Caki2 (cell line): ENCODE results near the gene ASB7. TPM values are rescaled to one million over a fixed set of nuclear protein-coding genes. Genes with fewer than 3 reads are reported as not detected.
"Not testable (repeated sequence)": the region's sequence is repeated elsewhere in the genome, so short reads cannot be mapped to it uniquely, and the experiment has no call there.

Experiments
- DNase-seq: peaks from one replicate; pipeline ENCODE4 v3.0.0-alpha.2; 2015; ENCODE audit warnings: low read depth
- in situ Hi-C: cut with HindIII; loops from 2 replicates; pipeline ENCODE4 v1.10.0; 2016; ENCODE audit warnings: low sequenced_read_pairs, low pct_unique_long_range_greater_than_20kb, mixed read lengths
- total RNA-seq: library from RNA; depleted of rRNA; stranded (reverse); fragments of >200 nt; shearing (Covaris generic); gene quantifications from 2 replicates; pipeline ENCODE4 v1.2.3, GENCODE V29; 2014; ENCODE audit warnings: low replicate concordance; rRNA removed

The ASB7 gene, protein sequence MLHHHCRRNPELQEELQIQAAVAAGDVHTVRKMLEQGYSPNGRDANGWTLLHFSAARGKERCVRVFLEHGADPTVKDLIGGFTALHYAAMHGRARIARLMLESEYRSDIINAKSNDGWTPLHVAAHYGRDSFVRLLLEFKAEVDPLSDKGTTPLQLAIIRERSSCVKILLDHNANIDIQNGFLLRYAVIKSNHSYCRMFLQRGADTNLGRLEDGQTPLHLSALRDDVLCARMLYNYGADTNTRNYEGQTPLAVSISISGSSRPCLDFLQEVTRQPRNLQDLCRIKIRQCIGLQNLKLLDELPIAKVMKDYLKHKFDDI
- total RNA-seq: 5.0 and 20.2 TPM in 2 replicates

DNA sequence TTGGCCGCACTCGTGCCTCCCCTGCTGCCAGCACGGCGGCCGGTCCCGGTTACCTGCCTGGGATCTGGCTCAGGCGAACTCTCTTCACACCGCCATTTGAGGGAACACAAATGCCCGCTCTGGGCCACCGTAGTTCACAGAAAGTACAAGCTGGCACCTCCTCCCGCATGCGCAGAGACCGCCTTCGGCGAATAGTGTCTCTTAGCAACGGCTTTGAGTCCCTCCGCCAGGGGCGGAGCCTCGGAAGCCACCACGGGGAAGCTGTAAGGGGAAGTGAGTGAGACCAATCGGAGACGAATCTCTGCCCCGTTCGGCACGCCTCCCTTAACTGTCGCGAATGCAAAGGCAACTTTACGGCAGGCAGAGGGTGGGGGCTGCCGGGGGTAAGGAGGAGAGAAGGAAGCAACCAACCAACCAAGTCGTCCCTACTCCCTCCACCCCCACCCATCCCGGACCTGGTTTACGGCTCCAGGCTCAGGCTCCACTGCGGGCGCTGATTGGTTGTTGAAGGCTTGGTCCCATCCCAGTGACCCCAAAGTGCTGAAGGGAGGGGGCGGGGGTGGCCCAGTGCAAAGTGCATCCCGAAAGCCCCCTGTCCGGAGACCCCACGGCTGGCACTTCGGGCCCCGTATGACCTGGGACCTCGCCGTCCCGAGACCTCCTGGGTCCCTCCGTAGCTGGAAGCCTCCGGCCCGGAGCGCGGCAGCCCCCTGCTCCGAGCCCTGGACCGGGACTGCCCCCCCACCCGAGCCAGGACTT lies at the start of gene ASB7, which contains the start of gene LINS1:
Gene ASB7, plus strand, starts transcription at position 526 of the 759 bp plus-strand sequence. CDS start 9,628 bp downstream, outside the sequence.
Gene LINS1, minus strand, starts transcription at position 121 of the 759 bp plus-strand sequence. CDS start 21,342 bp downstream, outside the sequence.
- peak; percentile 100 for DNase-seq
- in situ Hi-C loops: no loop called here

DNA sequence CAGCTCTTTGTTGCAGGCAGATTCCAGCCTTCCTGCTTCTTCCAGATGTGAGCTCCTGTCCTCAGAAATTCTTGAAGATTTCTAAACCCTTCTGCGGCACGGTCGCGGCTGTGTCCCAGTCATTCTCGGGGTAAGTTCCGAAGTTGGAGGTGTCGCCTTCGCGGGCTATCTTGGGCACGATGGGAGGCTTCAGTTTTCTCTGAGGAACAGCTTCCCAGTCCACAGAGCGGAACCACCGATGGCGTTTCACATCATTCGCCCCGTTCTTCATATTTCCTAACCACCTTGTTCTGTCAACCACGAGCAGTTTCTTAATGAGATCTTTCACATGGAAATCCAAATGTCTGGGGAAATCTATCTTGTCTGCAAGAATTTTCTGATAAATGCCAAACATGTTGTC lies 48.9 kb upstream of the ASB7 start:
- DNase-seq: no peak
- in situ Hi-C loops: no loop called here

DNA sequence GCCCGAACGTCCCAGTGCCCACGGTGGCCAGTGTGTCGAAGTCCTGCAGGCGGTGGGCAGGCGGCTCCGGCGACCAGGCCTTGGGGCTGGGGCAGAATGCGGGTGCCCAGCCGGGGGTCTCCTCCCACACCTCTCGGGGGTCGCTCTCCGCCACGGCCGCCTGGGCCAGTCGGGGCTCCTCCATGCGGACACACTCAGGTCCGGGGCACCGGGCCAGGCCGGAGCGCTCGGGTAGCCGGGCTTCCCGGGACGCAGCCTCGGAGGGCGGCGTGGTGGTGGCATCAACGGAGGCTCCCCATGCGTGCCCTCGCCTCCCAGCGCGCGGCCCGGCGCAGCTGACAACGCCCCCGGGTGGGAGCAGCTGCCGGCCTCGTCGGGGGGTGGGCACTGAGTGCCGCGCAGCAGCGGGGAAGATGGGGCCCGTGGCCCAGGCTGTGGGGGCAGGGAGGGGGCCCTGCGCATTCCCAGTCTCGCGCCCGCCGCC lies 43.6 kb upstream of the ASB7 start:
- in situ Hi-C loops: no loop called here
- DNase-seq: no peak

DNA sequence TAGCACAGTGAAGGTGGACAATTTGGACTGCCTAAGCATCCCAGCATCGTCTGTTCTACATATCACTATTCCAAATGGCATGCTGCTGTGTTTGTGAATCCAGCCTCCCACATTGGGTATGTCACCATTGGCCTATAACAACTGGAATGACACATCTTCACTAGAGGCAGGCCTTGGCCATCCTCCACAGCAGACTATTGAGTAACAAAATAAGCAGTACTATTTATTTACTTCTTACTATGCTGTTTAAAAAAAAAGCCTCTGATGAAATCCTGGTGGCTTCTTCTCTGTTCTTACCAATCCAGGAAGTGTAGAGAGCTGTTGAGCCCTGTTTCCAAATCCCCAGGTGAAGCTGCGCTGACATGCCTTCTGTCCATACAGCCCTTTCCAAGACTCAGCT lies 43.1 kb upstream of the ASB7 start:
- in situ Hi-C loops: no loop called here
- no peak for DNase-seq

DNA sequence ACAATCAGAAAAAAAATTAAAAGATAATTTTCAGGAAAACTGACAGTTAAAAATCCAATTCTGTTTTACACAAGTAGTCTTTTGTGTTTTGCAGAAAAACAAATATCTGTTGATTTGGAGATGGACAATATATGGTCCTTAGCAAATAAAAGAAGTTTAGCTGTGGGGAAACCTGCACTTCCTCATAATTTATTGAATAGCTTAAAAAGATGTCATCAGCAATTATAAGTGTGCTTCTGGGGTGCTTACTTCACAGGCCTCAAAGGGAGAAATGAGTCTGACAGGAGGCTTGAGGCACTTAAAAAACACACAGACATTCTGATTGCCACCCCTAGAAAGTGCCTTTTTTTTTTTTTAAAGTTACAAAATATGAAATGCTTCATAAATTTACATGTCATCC lies 42.1 kb upstream of the ASB7 start:
- DNase-seq: no peak
- in situ Hi-C loops: no loop called here

DNA sequence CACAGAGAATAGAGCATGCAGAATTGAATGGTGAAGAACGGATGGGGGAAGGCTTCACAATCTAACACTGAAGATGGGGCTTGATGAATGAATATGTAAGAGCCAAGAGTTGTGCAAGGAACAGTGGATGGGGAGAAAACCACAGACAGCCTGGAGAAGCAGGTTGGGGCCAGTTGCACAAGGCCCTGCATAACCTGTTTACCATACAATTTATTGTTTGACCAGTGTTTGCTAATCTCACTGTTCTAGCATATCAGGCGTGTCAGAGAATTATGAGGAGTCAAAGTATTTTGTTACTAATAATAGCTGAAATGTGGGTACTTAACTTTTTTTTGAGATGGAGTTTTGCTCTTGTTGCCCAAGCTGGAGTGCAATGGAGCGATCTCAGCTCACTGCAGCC lies 36.8 kb upstream of the ASB7 start:
- in situ Hi-C loops: no loop called here

DNA sequence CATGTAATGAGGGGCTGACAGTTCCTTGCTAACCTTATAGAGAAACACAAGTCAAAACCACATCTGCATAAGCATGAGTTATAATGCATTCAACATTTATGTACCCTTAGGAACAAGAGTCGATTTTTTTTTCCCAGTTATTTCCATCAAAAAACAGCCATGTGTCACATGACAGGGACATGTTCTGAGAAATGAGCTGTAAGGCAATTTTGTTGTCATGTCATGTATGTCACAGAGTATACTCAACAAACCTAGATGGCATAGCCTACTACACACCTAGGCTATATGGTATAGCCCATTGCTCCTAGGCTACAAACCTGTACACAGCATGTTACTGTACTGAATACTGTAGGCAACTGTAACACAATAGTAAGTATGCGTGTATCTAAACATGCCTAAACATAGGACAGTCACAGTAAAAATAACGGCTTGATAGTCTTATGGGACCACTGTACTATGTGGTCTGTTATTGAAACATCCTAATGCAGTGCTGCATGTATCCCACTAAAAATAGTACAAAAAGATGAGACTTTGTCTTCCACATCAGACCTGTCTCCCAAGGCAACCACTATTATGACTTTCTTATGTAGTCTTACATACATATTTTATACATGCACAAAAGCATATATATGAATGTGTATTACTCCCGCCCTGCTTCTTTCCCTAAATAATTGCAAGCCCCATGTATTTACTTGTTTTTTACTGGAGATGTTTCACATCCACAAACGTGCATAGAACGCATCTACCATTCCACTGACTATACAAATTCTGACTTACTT lies 35.4 kb upstream of the ASB7 start:
- in situ Hi-C loops: no loop called here
- DNase-seq: no peak

More for the DNA sequence above, 36.8 kb upstream of the ASB7 start:
- DNase-seq: no peak

DNA sequence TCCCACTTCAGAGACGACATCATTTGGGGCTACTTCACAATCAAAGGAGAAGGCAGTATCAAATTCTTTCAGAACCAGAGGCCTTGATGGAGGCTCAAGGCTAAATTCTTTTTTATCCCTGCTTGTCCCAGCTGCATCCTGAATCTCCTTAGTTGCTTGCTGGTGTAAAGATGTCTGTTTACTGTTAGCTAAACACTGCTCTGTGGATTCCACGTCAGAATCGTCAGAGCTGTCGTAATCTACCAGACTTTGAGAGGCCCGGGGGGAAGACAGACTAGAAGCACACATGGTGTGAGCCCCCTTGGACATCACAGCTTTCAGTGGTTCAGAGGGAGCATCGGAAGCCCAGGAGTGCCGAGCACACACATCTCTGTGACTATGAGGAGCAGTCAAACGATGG lies 33.0 kb upstream of the ASB7 start:
- no peak for DNase-seq
- in situ Hi-C loops: no loop called here

DNA sequence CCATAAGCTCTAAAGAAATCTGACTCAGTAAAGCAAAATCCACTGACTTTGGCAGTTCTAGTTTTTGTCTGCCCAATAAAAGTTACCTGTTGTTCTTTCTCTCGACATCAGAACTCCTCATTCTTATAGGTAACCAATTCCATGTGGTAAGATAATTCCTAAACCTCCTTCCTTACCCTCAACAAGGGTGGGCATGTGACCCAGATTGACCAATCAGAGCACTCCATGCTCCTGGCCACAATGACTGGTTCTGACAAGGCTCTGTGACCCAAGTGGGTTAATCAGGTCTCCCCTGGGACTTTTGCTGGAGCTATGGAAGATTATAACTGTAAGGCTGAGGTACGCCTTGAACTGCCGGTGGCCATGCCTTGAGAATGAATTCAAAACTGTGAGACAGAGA lies 32.1 kb upstream of the ASB7 start:
- in situ Hi-C loops: no loop called here
- DNase-seq: no peak

DNA sequence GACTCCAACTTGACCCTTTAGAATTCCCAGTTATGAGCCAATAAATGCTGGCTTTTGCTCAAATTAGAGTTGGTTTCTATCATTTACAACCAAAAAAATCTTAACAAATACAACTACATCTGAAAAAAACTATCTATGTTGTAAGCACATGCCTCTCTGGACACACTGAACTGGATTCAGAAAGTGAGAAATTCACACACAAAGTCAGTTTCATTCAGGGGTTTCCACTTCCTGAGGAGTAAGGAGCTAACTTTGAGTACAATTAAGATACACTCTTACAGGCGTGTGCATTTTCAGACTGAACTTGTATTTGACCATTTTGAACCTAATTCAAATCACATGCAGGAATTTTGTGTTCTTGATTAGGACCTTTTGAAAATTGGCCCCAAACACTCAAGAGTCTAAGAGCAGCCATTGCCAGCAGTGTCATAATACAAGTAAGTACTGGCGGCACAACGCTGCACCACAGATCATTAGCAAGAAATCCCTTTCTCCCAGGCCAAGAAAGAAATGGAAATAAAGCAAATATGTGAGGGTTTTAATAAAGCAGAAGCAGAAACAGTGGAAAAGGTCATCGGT lies 31.6 kb upstream of the ASB7 start:
- no peak for DNase-seq
- in situ Hi-C loops: no loop called here

DNA sequence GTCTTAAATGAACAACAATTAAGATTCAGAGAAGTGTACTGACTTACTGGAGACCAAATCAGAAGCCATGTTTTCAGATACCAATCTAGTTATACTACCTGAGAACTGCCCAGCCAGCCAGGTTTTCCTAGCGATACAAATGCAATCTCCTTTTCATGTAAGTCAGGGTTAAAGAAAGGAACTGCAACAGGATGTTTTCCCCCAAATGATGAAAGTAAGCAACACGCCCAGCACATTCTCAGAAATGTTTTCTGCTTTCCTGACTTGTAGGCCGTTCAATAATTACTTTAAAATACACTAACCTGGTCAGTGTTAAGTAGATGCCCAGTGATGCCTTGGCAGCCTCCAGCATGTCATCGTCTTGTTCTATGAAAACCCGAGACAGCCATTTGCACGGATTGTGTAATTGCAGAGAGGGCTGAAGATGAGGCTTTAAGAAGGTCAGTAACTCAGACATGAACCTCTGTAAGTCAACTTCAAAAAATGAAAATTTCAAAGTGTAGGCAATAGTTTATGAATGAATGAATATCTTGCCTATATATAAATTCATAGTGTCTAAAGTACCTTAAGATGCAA lies 30.7 kb upstream of the ASB7 start:
- no peak for DNase-seq
- in situ Hi-C loops: no loop called here

DNA sequence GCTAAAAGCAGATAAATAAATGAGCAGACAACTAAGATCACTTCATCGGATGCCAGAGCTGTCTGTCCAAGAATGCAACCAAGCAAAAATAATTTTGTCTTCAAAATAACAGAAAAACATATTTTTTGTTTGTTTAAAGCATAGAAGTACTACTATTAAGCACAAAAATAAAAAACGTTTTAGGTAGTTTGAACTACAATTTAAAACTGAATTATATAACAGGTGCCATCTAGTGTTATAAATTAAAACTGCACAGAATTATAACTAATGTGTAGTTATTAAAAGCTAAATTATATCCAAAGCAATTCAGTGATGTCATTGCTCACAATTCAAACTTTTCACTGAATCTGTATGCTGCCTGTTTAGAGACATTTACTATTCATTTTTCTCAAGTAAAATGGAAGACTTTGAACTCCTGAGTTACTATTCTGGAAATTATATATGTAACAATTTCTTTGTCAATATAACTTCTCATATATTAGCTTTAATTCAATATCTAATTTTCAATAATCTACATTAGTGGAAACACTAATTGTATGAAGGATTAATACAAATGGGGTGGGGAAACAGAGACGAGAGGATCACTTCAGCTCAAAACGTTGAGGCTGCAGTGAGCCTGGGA lies 29.9 kb upstream of the ASB7 start:
- no peak for DNase-seq
- in situ Hi-C loops: no loop called here

DNA sequence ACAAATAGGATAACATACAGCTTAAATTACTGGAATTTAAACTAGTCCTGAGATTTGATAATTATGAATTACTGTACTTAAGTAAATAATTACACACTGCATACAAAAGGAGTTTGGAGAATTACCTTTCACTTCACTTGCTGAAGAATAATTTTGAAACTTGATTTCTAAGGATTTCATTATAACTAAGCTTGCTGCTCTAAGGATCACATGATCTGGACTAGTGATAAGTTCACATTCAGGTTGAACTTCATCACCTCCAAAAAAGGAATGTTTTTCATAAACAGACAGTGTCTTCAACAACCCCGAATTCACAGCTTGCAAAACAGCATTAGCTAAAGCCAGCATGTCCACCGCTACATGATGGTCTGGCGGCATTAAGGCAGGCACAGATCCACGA lies 28.9 kb upstream of the ASB7 start:
- in situ Hi-C loops: no loop called here
- DNase-seq: no peak

DNA sequence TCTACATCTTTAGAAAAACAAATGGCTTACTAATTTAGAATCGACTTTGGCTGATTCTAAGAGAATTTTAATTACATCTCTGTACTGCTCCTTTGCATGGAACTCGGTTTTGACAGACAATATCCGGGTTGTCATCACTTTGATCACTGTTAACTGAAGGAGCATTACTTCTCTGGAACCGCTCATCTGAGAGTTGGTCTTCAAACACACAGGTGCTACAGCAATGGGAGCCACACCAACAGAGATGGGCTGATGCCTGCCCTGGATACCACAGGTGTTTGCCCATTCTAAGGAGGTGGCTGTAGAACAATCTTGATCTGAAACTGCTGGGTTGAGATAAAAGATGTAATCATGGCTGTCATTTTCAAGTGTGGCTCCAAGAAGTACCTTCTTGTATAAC lies 22.0 kb upstream of the ASB7 start:
- no peak for DNase-seq
- in situ Hi-C loops: no loop called here

DNA sequence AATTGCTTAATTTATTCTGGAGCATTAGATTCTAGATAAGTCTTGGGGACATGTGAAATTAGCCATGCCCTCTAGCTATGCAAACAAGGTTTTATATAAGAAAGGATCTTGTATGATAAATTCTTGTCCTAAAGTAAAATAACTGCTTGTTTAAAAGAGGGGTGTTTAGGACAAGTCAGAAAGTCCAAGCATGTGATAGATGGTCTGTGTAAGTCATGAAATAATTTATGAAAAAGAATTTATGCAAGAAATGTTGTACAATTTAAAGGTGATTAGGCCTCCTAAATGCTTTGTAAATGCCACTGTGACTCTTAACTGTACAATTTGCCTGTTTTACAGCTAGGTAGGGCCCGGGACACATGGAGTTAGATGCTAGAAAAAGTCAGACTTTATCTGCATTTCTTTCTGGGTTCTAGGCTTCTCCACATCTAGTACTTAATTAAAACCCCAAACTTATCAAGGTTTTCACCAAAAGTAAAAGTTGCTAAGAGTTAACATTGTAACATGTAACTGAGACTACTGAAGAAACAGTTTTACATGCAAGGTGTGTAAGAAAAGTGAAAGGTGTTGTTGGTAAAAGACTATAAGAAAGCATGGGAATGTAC lies 13.6 kb upstream of the ASB7 start:
- in situ Hi-C loops: no loop called here
- peak; percentile 28 for DNase-seq

DNA sequence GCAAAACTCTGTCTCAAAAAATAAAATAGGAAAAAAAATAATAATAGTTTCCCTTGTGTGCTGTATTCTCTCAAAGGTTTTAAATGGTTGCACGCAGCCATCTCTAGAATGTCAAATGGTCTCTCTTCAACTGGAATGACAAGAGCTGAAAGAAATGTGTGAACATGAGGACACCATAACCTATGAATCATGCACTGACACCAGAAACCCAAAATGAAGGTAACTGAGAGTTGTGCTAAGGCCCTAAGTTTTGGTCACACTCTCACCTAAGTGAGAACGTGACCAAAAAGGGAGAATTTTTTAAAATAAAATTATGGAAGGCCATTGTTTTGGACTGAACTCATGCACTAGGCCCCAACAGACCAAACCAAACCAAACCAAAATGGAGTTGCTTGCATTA lies 11.2 kb upstream of the ASB7 start:
- in situ Hi-C loops, DNase-seq: not testable (repeated sequence)

DNA sequence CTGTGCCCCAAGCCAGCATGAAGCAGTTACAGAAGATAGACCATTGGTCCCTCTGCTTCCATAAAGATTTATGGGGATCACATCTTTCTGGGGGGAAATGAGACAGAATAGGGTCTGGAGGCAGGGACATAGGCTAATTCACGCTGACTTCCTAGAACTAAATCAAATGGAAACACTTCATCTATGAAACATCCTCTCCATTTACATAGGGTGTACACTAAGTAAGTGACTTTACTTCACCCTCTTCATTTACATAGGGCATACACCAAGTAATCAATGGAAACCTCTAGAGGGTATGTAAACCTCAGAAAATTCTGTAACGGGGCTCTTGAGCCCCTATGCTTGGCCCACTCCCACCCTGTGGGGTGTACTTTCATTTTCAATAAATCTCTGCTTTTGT lies 10.6 kb upstream of the ASB7 start:
- in situ Hi-C loops: no loop called here
- no peak for DNase-seq
